ENCODE results near the gene RAB33B. TPM values are rescaled to one million over a fixed set of nuclear protein-coding genes. Genes with fewer than 3 reads are reported as not detected.

The RAB33B gene
- total and polyA plus RNA-seq, 10 of the 15 experiments (the other 5 are each of a cell fraction or from before 2014, with no cell fraction given) = 3.2 to 10.7 (median 7.5) TPM

DNA sequence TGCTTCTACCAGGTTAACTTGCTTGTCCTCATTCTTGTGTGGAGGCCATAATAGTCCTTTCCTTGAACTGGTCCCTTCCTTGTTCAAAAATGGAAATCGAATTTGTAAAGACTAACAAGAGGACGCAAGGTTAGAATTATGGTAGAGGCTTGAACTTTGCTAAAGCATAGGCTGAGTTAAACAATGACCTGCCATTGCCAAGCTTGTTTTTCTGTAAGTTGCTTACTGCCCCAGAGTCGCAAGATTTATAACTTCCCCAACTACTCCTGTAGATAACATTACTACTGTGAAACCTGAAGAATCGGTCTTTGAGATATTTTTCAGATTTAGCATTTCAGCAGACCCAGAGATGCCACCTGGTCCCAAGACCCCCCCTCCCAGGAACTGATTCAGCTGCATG lies 45.3 kb downstream of the RAB33B start (continued):
- TF ChIP-seq HDGF (IDR thresholded peaks at IDR 0.05) = no peak

DNA sequence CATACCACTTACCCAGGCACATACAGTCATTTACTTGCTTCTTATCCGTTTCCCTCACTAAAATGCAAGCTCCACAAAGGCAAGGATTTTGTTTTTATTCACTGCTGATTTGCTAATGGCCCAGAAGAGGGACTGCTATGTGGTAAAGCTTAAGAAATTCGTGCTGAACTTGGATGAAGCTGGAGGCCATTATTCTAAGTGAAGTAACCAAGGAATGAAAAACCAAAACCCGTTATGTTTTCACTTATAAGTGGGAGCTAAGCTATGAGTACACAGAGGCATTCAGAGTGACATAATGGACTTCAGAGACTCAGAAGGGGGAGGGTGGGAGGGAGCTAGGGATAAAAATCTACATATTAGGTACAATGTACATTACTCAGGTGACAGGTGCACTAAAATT lies 47.2 kb downstream of the RAB33B start:
- Histone ChIP-seq H3K27me3 (replicated peaks in 1 of 2; ENCODE audit: control insufficient read depth in 2 of 2, insufficient read depth in 2 of 2, low read length in 1 of 2) (no peaks in the 10 kb centered on the region), H2AFZ (ENCODE audit: control insufficient read depth, low read depth, low read length) (no peak overlapping the region), H3K9ac (ENCODE audit: control insufficient read depth, insufficient read depth, low read length) (no peak overlapping the region), H3K4me3 (no peak overlapping the region), H3K79me2 (ENCODE audit: control insufficient read depth, insufficient read depth, low read length) (no peaks in the 10 kb centered on the region), H3K4me2 (ENCODE audit: control insufficient read depth, insufficient read depth) (no peak overlapping the region), H3K4me1 (ENCODE audit: control insufficient read depth, insufficient read depth, low read length) (no peaks in the 10 kb centered on the region), H3K36me3 (ENCODE audit: control insufficient read depth in 2 of 2, insufficient read depth in 2 of 2, low read length in 1 of 2) (no peaks in the 10 kb centered on the region), H3K27ac (ENCODE audit: control insufficient read depth, insufficient read depth) (no peak overlapping the region), H3K9me3 (replicated peaks; ENCODE audit: control insufficient read depth, insufficient read depth, low read length) (no peaks in the 10 kb centered on the region), H4K20me1 (ENCODE audit: control insufficient read depth, insufficient read depth) (no peaks in the 10 kb centered on the region)
- DNase-seq (ENCODE audit: low read depth, low spot score) (no peak), ATAC-seq (no peak), FAIRE-seq (no peak)
- in situ Hi-C loops (cut with MboI) = no loop called here
- no TSS peak for BruUV-seq (replicated peaks)
- ChIA-PET SMC1A (ENCODE audit: uncharacterized antibody, unreplicated experiment) (interaction anchor here (0.7 kb wide), 1 partner anchor 27 kb away, joined by 3 read pairs; no protein-coding TSS in a partner anchor), CTCF (interaction anchor here (0.9 to 2.8 kb wide), 3 partner anchors 9 to 85 kb away, joined by 3 to 22 read pairs (median 4); no protein-coding TSS in a partner anchor), POLR2A (no interaction called here), RAD21 (ENCODE audit: unreplicated experiment) (no interaction called here)
- intact Hi-C loops (cut with micrococcal nuclease; ENCODE audit: unreplicated experiment) = no loop called here
- 10% methylated on average over 3 of the region's 3 CpGs for WGBS (ENCODE audit: insufficient coverage, insufficient replicate concordance, low lambda C conversion rate, missing lambda C conversion rate)
- TF ChIP-seq, protein P1, sequence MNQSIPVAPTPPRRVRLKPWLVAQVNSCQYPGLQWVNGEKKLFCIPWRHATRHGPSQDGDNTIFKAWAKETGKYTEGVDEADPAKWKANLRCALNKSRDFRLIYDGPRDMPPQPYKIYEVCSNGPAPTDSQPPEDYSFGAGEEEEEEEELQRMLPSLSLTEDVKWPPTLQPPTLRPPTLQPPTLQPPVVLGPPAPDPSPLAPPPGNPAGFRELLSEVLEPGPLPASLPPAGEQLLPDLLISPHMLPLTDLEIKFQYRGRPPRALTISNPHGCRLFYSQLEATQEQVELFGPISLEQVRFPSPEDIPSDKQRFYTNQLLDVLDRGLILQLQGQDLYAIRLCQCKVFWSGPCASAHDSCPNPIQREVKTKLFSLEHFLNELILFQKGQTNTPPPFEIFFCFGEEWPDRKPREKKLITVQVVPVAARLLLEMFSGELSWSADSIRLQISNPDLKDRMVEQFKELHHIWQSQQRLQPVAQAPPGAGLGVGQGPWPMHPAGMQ (IDR thresholded peaks at IDR 0.05; ENCODE audit: borderline replicate concordance) = no peak
- TF ChIP-seq NFYA (IDR thresholded peaks at IDR 0.05; ENCODE audit: borderline replicate concordance, low read depth, low read length) (no peak), JUND (IDR thresholded peaks at IDR 0.05; ENCODE audit: low read depth, low read length) (no peak), BCLAF1 (IDR thresholded peaks at IDR 0.05) (no peak), SUPT20H (IDR thresholded peaks at IDR 0.05; ENCODE audit: borderline replicate concordance, control insufficient read depth, low read depth, low read length) (no peak)

Measured in GM12878 (cell line).